Tibial nerve (tissue), 4 donors: ENCODE results near the gene GNAZ.

Experiments
- CTCF ChIP-seq, 5 experiments: fragments of 200-600 bp in 3 of 5; fragments of 450-650 bp in 2 of 5; sonication (generic) in 3 of 5; IDR thresholded peaks; one replicate each; pipeline ENCODE4 v1.5.1; 2016 to 2019; ENCODE audit warnings: antibody characterized with exemption in 5 of 5, mild to moderate bottlenecking in 3 of 5, moderate library complexity in 2 of 5
- EP300 ChIP-seq, 2 donors: sonication (generic); formaldehyde crosslinking; IDR thresholded peaks; one replicate each; pipeline ENCODE4 v1.6.1; 2017; ENCODE audit warnings: antibody characterized with exemption in 2 of 2, mild to moderate bottlenecking in 1 of 2
- POLR2A ChIP-seq, 2 donors: fragments of 450-650 bp; IDR thresholded peaks; one replicate each; pipeline ENCODE4 v1.6.1; 2017; ENCODE audit warnings: antibody characterized with exemption in 2 of 2, mild to moderate bottlenecking in 2 of 2, moderate library complexity in 2 of 2

GRCh38 chr22:23089010-23089409, 18.7 kb downstream of the GNAZ start:
- TF ChIP-seq CTCF (IDR thresholded peaks at IDR 0.05) = no peak
- TF ChIP-seq POLR2A (IDR thresholded peaks at IDR 0.05) = no peak
- no peak for TF ChIP-seq EP300 (IDR thresholded peaks at IDR 0.05)
